Esophagus muscularis mucosa (tissue), 4 donors: Measurements from ENCODE around the gene CSTF2T.

Experiments used
- EP300 ChIP-seq: sonication (generic); formaldehyde crosslinking; IDR thresholded peaks from one replicate; pipeline ENCODE4 v1.6.1; 2017; ENCODE audit warnings: antibody characterized with exemption
- POLR2A ChIP-seq: fragments of 450-650 bp; IDR thresholded peaks from one replicate; pipeline ENCODE4 v1.6.1; 2017; ENCODE audit warnings: antibody characterized with exemption, moderate library complexity, mild to moderate bottlenecking, low read depth
- POLR2AphosphoS5 ChIP-seq, 2 donors: sonication (generic); formaldehyde crosslinking; IDR thresholded peaks; one replicate each; pipeline ENCODE4 v1.6.1; 2017; ENCODE audit warnings: antibody characterized with exemption in 2 of 2
- TF ChIP-seq, protein P1 (sequence below), 3 experiments: fragments of 200-600 bp in 2 of 3; fragments of 450-650 bp in 1 of 3; sonication (generic) in 2 of 3; IDR thresholded peaks; one replicate each; pipeline ENCODE4 v1.5.1; 2017 to 2019; ENCODE audit warnings: antibody characterized with exemption in 3 of 3, mild to moderate bottlenecking in 2 of 3, moderate library complexity in 1 of 3

GRCh38 chr10:51699145-51699474, 285 bp downstream of the CSTF2T start:
- TF ChIP-seq, protein P1, sequence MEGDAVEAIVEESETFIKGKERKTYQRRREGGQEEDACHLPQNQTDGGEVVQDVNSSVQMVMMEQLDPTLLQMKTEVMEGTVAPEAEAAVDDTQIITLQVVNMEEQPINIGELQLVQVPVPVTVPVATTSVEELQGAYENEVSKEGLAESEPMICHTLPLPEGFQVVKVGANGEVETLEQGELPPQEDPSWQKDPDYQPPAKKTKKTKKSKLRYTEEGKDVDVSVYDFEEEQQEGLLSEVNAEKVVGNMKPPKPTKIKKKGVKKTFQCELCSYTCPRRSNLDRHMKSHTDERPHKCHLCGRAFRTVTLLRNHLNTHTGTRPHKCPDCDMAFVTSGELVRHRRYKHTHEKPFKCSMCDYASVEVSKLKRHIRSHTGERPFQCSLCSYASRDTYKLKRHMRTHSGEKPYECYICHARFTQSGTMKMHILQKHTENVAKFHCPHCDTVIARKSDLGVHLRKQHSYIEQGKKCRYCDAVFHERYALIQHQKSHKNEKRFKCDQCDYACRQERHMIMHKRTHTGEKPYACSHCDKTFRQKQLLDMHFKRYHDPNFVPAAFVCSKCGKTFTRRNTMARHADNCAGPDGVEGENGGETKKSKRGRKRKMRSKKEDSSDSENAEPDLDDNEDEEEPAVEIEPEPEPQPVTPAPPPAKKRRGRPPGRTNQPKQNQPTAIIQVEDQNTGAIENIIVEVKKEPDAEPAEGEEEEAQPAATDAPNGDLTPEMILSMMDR (IDR thresholded peaks at IDR 0.05) = no peak
- TF ChIP-seq POLR2AphosphoS5 (IDR thresholded peaks at IDR 0.05) = no peak
- no peak for TF ChIP-seq POLR2A
- no peak for TF ChIP-seq EP300
